ENCODE data around the gene ZNF444. TPM values are rescaled to one million over a fixed set of nuclear protein-coding genes. Genes with fewer than 3 reads are reported as not detected.

Gene ZNF444
- total and polyA plus RNA-seq, 8 donors: 35.4 to 52.3 (median 42.6) TPM

- no peaks in the 10 kb centered on the region for H3K9me3 ChIP-seq
- no peak overlapping the region for H3K4me3 ChIP-seq
- H3K27me3 ChIP-seq: no peaks in the 10 kb centered on the region
- DNase-seq (no peak), ATAC-seq (no peak)
- H3K36me3 ChIP-seq: peaks cover 0 to 16% of the 10 kb centered on the region in 2 donors
- H3K4me1 ChIP-seq: peaks cover 37 to 83% of the 10 kb centered on the region in 2 donors
- intact Hi-C loops (cut with DNase I): no loop called here
- TF ChIP-seq CTCF (IDR thresholded peaks at IDR 0.05): no peak
- H3K27ac ChIP-seq: no peak overlapping the region
These were observed 23.7 kb upstream of the ZNF444 start for GRCh38 chr19:56117376-56117884.

GRCh38 chr19:56117889-56118288 lies 23.2 kb upstream of the ZNF444 start:
- ATAC-seq (no peak), DNase-seq (peak in 1 of 4 donors; percentile 52)
- Histone ChIP-seq H3K27me3 (no peaks in the 10 kb centered on the region), H3K9me3 (no peaks in the 10 kb centered on the region), H3K4me3 (no peak overlapping the region), H3K27ac (no peak overlapping the region), H3K36me3 (peaks cover 0 to 16% of the 10 kb centered on the region in 2 donors), H3K4me1 (peaks cover 33 to 78% of the 10 kb centered on the region in 2 donors)
- TF ChIP-seq CTCF (IDR thresholded peaks at IDR 0.05): no peak
- intact Hi-C loops (cut with DNase I): no loop called here

GRCh38 chr19:56118666-56119581 lies 22.2 kb upstream of the ZNF444 start:
- ATAC-seq (no peak), DNase-seq (no peak)
- no peaks in the 10 kb centered on the region for H3K27me3 ChIP-seq
- H3K4me1 ChIP-seq: peaks cover 29 to 68% of the 10 kb centered on the region in 2 donors
- intact Hi-C loops (cut with DNase I): no loop called here
- TF ChIP-seq CTCF (IDR thresholded peaks at IDR 0.05): no peak
- H3K36me3 ChIP-seq: peaks cover 0 to 16% of the 10 kb centered on the region in 2 donors
- H3K9me3 ChIP-seq: no peaks in the 10 kb centered on the region
- H3K27ac ChIP-seq: peak overlapping the region; percentile 95 to 98
- H3K4me3 ChIP-seq: peak overlapping the region; percentile 62 to 82

GRCh38 chr19:56119582-56119978 lies 21.5 kb upstream of the ZNF444 start:
- peak in 1 of 4 donors; percentile 85 for DNase-seq
- ATAC-seq: no peak
- Histone ChIP-seq H3K4me3 (peak overlapping the region; percentile 62 to 82), H3K4me1 (peaks cover 27 to 62% of the 10 kb centered on the region in 2 donors), H3K36me3 (peaks cover 0 to 16% of the 10 kb centered on the region in 2 donors), H3K27ac (peak overlapping the region; percentile 95 to 98), H3K27me3 (no peaks in the 10 kb centered on the region), H3K9me3 (no peaks in the 10 kb centered on the region)
- intact Hi-C loops (cut with DNase I): no loop called here
- no peak for TF ChIP-seq CTCF (IDR thresholded peaks at IDR 0.05)

- Histone ChIP-seq H3K4me3 (peak overlapping the region; percentile 62 to 82), H3K9me3 (no peaks in the 10 kb centered on the region), H3K4me1 (peaks cover 23 to 57% of the 10 kb centered on the region in 2 donors), H3K27ac (peak overlapping the region; percentile 95 to 98), H3K36me3 (peaks cover 0 to 16% of the 10 kb centered on the region in 2 donors), H3K27me3 (no peaks in the 10 kb centered on the region)
- DNase-seq (no peak), ATAC-seq (no peak)
- no peak for TF ChIP-seq CTCF (IDR thresholded peaks at IDR 0.05)
- intact Hi-C loops (cut with DNase I): no loop called here
These were observed 21.1 kb upstream of the ZNF444 start for GRCh38 chr19:56120002-56120370.
